Measurements from ENCODE around the gene DYRK4. TPM values are rescaled to one million over a fixed set of nuclear protein-coding genes. Genes with fewer than 3 reads are reported as not detected.
"Not testable (repeated sequence)": the region's sequence is repeated elsewhere in the genome, so short reads cannot be mapped to it uniquely, and the experiment has no call there.

Gene DYRK4
- total RNA-seq = 30.1 and 34.4 TPM in 2 replicates

DNA sequence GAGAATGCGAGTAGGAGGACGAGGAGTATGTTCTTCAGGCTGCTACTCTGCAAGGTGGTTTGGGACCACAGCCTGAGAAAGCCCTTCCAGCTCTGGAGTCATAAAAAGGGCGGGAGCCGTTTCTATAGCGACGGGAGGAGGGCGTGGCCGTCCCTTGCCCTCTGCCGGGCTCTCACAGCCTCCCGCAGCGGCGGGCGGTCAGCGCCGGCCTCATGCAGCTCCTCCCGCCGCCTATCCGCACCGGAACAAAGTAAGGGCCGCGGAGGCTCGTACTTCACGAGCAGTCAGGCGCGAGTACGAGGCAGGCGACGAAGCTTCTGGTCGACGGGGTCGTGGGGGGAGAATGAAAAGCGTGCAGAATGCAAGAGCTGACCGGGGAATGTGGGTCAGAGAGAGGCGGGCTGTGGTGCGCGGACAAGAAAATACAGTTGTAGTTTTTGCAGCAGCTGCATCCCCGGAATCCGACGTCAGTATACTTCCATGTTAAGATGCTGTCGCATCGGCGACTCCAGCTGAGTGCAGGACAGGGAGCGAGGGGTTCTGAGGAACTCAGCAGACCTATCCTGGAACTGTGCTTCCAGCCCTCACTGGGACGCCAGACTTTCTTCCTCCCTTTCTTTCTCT, at the start of gene DYRK4:
DYRK4 (plus strand) TSS at position 175 of the 624 bp plus-strand sequence; CDS start at position 213, 38 bp downstream.
- peaks cover 13% of the 10 kb centered on the region for H3K36me3 Mint-ChIP-seq (ENCODE audit: low read depth)
- intact Hi-C loops (cut with micrococcal nuclease) = no loop called here
- peaks cover 14% of the 10 kb centered on the region for H3K4me1 Mint-ChIP-seq (ENCODE audit: low read depth)
- no peak for DNase-seq (ENCODE audit: low spot score)
- H3K4me3 Mint-ChIP-seq (ENCODE audit: low read depth) = peak within 1 kb of the TSS; percentile 43
- H3K27me3 Mint-ChIP-seq (ENCODE audit: low read depth) = no peaks in the 10 kb centered on the region
- no peaks in the 10 kb centered on the region for H3K9me3 Mint-ChIP-seq
- H3K27ac Mint-ChIP-seq = no peak within 1 kb of the TSS

DNA sequence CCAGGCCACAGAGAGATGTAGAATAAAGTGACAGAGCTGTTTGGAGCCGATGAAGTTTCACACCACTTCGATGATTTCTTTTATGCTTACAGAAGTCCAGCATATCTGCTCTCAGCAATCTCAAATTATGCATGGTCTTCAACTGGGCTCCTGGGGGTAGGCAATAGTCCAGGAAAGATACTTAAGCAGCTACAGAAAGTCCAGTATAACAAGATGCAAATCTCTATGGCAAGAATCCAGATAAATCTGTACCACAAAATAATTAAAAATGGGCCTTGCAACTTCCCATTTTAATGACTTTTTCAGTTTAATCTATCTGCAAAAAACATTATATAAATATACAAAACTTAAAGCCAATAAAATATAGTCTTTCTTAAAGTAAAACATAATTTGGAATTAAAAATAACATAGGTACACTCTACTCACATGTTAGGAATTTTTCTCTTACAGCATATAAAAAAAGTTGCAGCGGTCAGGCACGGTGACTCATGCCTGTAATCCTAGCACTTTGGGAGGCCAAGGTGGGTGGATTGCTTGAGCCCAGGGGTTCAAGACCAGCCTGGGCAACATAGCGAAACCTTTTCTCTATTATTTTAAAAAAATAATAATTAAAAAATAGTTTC, 43.8 kb upstream of the DYRK4 start:
- Mint-ChIP-seq H3K27me3 (ENCODE audit: low read depth) (no peaks in the 10 kb centered on the region), H3K4me1 (ENCODE audit: low read depth) (no peaks in the 10 kb centered on the region), H3K27ac (no peak overlapping the region), H3K4me3 (ENCODE audit: low read depth) (no peak overlapping the region), H3K36me3 (ENCODE audit: low read depth) (peaks cover 39% of the 10 kb centered on the region), H3K9me3 (no peaks in the 10 kb centered on the region)
- DNase-seq (ENCODE audit: low spot score) = no peak
- intact Hi-C loops (cut with micrococcal nuclease) = no loop called here

DNA sequence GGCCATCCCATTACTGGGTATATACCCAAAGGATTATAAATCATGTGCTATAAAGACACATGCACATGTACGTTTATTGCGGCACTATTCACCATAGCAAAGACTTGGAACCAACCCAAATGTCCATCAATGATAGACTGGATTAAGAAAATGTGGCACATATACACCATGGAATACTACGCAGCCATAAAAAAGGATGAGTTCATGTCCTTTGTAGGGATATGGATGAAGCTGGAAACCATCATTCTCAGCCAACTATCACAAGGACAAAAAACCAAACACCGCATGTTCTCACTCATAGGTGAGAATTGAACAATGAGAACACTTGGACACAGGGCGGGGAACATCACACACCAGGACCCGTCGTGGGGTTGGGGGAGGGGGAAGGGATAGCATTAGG, 38.6 kb upstream of the DYRK4 start:
- H3K4me3 Mint-ChIP-seq (ENCODE audit: low read depth); H3K9me3 Mint-ChIP-seq; H3K27ac Mint-ChIP-seq; H3K4me1 Mint-ChIP-seq (ENCODE audit: low read depth); DNase-seq (ENCODE audit: low spot score); intact Hi-C loops (cut with micrococcal nuclease); H3K27me3 Mint-ChIP-seq (ENCODE audit: low read depth): not testable (repeated sequence)
- H3K36me3 Mint-ChIP-seq (ENCODE audit: low read depth) = peaks cover 32% of the 10 kb centered on the region

DNA sequence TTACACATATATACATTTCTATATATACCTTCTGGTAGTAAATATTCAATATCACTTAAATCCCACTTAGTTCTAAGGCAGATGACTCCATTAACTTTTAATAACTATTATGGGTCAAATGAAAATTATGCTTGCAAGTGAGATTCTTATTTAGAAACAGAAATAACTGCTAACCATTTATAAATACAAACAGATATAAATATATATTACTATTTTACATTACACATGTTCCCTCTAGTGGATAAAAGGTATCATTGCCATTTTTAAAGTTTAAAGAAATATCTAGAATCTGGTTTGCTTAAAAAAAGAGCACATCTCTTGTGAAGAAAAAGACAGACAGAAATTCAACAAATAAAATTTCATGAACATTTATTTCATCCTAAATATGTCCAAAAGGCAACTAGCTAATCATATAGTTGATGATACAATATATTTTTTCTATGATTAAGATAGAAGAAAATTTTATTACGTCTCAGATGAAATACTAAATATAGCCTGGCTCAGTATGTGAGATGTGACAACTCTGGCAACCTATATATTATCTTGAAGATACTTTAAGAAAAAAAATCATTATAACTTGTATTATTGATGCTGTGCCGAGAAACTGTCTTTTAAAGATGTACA, 35.0 kb upstream of the DYRK4 start:
- Mint-ChIP-seq H3K9me3 (no peaks in the 10 kb centered on the region), H3K27ac (no peak overlapping the region), H3K27me3 (ENCODE audit: low read depth) (no peaks in the 10 kb centered on the region), H3K4me3 (ENCODE audit: low read depth) (no peak overlapping the region), H3K4me1 (ENCODE audit: low read depth) (peaks cover 7% of the 10 kb centered on the region), H3K36me3 (ENCODE audit: low read depth) (peaks cover 32% of the 10 kb centered on the region)
- intact Hi-C loops (cut with micrococcal nuclease) = loop anchor here (1.0 to 5.0 kb wide), 3 partner anchors 106 to 645 kb away; no protein-coding TSS in a partner anchor
- DNase-seq (ENCODE audit: low spot score) = no peak

- intact Hi-C loops (cut with micrococcal nuclease) = no loop called here
Measured at GRCh38 chr12:4530160-4530559, 31.8 kb upstream of the DYRK4 start.

GRCh38 chr12:4530982-4531586, 30.9 kb upstream of the DYRK4 start:
- Mint-ChIP-seq H3K4me3 (ENCODE audit: low read depth) (no peak overlapping the region), H3K36me3 (ENCODE audit: low read depth) (peaks cover 13% of the 10 kb centered on the region), H3K27me3 (ENCODE audit: low read depth) (no peaks in the 10 kb centered on the region), H3K27ac (no peak overlapping the region), H3K9me3 (no peaks in the 10 kb centered on the region), H3K4me1 (ENCODE audit: low read depth) (peaks cover 7% of the 10 kb centered on the region)
- intact Hi-C loops (cut with micrococcal nuclease) = no loop called here
- DNase-seq (ENCODE audit: low spot score) = no peak

More at GRCh38 chr12:4530160-4530559, 31.8 kb upstream of the DYRK4 start:
- peaks cover 13% of the 10 kb centered on the region for H3K36me3 Mint-ChIP-seq (ENCODE audit: low read depth)
- H3K9me3 Mint-ChIP-seq = no peaks in the 10 kb centered on the region
- peaks cover 7% of the 10 kb centered on the region for H3K4me1 Mint-ChIP-seq (ENCODE audit: low read depth)
- peak overlapping the region; percentile 5 for H3K27ac Mint-ChIP-seq
- no peaks in the 10 kb centered on the region for H3K27me3 Mint-ChIP-seq (ENCODE audit: low read depth)
- no peak overlapping the region for H3K4me3 Mint-ChIP-seq (ENCODE audit: low read depth)
- DNase-seq (ENCODE audit: low spot score) = no peak

- no peak for DNase-seq (ENCODE audit: low spot score)
- Mint-ChIP-seq H3K4me3 (ENCODE audit: low read depth) (no peak overlapping the region), H3K36me3 (ENCODE audit: low read depth) (peaks cover 5% of the 10 kb centered on the region), H3K27ac (no peak overlapping the region), H3K9me3 (no peaks in the 10 kb centered on the region), H3K27me3 (ENCODE audit: low read depth) (no peaks in the 10 kb centered on the region), H3K4me1 (ENCODE audit: low read depth) (peaks cover 23% of the 10 kb centered on the region)
- intact Hi-C loops (cut with micrococcal nuclease) = no loop called here
Measured at GRCh38 chr12:4535092-4535491, 26.9 kb upstream of the DYRK4 start.

GRCh38 chr12:4535871-4536270, 26.1 kb upstream of the DYRK4 start:
- DNase-seq (ENCODE audit: low spot score) = no peak
- Mint-ChIP-seq H3K27ac (no peak overlapping the region), H3K9me3 (no peaks in the 10 kb centered on the region), H3K27me3 (ENCODE audit: low read depth) (no peaks in the 10 kb centered on the region), H3K4me3 (ENCODE audit: low read depth) (no peak overlapping the region), H3K4me1 (ENCODE audit: low read depth) (peaks cover 21% of the 10 kb centered on the region), H3K36me3 (ENCODE audit: low read depth) (peaks cover 3% of the 10 kb centered on the region)
- intact Hi-C loops (cut with micrococcal nuclease) = no loop called here

DNA sequence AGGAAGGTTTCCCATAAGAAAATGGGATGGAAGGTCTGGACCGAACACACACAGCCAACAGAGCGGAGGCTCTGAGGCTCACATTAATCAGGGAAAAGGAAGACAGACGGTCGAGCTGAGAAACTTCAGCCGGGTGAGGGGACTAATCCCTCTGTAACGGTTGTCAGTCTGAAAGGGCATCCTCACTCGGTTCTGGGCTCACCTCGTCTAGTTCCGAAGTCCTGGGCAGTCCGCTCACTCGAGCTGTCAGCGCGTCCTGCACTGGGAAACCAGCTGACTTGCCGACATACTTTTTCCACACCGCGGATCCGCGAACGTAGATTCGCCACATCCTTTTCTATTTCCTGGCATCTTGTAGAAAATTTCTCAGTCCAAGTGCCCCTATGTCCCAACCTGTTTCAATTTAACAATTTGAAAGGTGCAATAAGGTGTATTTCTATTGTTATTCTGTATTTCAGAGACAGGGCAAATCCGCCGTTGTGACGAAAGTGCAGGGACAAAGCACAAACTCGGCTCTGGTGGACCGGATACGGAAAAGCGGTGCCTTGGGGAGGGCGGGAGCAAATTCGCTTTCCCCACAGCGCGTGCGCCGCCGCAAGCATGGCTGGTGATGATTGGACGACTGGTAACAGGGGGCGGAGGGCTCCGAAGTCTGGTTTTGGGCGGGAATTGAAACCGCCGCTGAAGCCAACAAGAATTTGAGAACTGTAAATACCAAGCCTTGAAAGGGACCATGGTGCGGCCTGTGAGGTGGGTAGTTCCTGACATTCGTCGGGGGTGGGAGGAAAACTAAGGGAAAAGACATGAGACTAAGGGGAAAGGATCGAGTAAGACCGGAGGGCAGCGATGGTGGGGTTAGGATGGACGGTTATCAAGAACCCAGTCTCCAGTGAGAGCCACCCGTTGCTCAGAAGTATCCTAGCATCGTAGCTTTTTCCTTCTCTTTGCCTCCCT, 23.5 kb upstream of the DYRK4 start, which contains the start of gene RAD51AP1:
RAD51AP1 (plus strand) TSS at position 684 of the 954 bp plus-strand sequence; CDS start at position 734, 50 bp downstream.
- peak within 1 kb of the TSS; percentile 99 for H3K4me3 Mint-ChIP-seq (ENCODE audit: low read depth)

DNA sequence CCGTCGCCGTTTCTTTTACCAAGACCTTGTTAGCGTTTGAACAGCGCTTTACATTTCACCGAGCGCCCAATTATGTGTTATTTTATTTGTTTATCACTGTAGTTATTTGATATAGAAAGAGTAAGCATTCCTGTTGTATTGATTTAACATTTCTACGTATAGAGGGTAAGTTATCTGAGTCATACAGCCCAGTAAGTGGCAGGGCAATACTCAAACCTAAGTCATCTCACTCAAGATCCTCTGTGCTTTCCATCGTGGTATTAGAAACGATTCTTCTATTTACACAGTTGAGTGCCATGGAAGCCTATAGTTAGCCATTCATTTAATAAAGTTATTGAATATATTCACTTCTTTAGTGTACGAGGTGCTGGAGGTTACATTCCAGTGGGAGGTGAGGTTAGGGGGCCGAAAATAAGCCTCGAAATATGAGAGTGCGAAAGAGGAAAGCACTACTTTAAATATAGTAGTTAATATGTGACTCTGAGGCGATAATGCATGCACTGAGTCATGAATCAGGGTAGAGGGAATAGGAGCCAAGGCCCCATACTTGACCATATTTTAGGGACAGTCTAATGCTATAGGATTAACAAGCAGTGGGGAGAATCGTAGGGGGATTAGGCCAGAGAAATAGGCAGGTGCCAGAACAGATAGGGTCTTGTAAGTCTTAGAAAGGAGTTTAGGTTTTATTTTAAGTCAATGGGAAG, 22.7 kb upstream of the DYRK4 start:
- Mint-ChIP-seq H3K4me1 (ENCODE audit: low read depth) (peaks cover 29% of the 10 kb centered on the region), H3K27me3 (ENCODE audit: low read depth) (no peaks in the 10 kb centered on the region)
- intact Hi-C loops (cut with micrococcal nuclease) = loop anchor here (2.0 kb wide), 1 partner anchor 33 kb away; no protein-coding TSS in a partner anchor

More for the DNA sequence above, 23.5 kb upstream of the DYRK4 start, which contains the start of gene RAD51AP1:
- H3K27me3 Mint-ChIP-seq (ENCODE audit: low read depth) = no peaks in the 10 kb centered on the region
- peak; percentile 94 for DNase-seq (ENCODE audit: low spot score)
- intact Hi-C loops (cut with micrococcal nuclease) = loop anchor here (1.0 to 2.0 kb wide), 3 partner anchors 32 to 562 kb away; partner anchors contain the start of gene TIGAR
- peaks cover 28% of the 10 kb centered on the region for H3K4me1 Mint-ChIP-seq (ENCODE audit: low read depth)
- peak within 1 kb of the TSS; percentile 98 for H3K27ac Mint-ChIP-seq
- peaks cover 10% of the 10 kb centered on the region for H3K36me3 Mint-ChIP-seq (ENCODE audit: low read depth)
- H3K9me3 Mint-ChIP-seq = no peaks in the 10 kb centered on the region

GRCh38 chr12:4540170-4540569, 21.8 kb upstream of the DYRK4 start:
- H3K36me3 Mint-ChIP-seq (ENCODE audit: low read depth) = peaks cover 27% of the 10 kb centered on the region
- H3K4me1 Mint-ChIP-seq (ENCODE audit: low read depth) = peaks cover 34% of the 10 kb centered on the region
- no peak for DNase-seq (ENCODE audit: low spot score)
- H3K9me3 Mint-ChIP-seq = no peaks in the 10 kb centered on the region
- peak overlapping the region; percentile 99 for H3K4me3 Mint-ChIP-seq (ENCODE audit: low read depth)
- intact Hi-C loops (cut with micrococcal nuclease) = no loop called here
- H3K27ac Mint-ChIP-seq = peak overlapping the region; percentile 98
- no peaks in the 10 kb centered on the region for H3K27me3 Mint-ChIP-seq (ENCODE audit: low read depth)

More for the DNA sequence above, 22.7 kb upstream of the DYRK4 start:
- Mint-ChIP-seq H3K9me3 (no peaks in the 10 kb centered on the region), H3K36me3 (ENCODE audit: low read depth) (peaks cover 18% of the 10 kb centered on the region), H3K27ac (peak overlapping the region; percentile 98), H3K4me3 (ENCODE audit: low read depth) (peak overlapping the region; percentile 99)
- no peak for DNase-seq (ENCODE audit: low spot score)

All from activated T-helper 2 cell treated with anti-CD3 and anti-CD28 coated beads, Interferon-gamma antibody, Interleukin-2, Interleukin-4, amounts not matched to agents 10 μg/mL and 5 μg/mL and 100 μg/mL, durations not matched to agents 14 hours and 24 hours and 36 hours (primary cell).